H1 (cell line): ENCODE measurements around the gene RAD23B. TPM values are rescaled to one million over a fixed set of nuclear protein-coding genes. Genes with fewer than 3 reads are reported as not detected.

Source experiments
- CTCF ChIA-PET: fragments of 300-600 bp; sonication (Branson Sonifier 250); formaldehyde crosslinking; loops from one replicate; lab custom pipeline; 2021; ENCODE audit not compliant: partially characterized antibody; lab: Charles Lee
- POLR2A ChIA-PET: fragments of 300-600 bp; sonication (Branson Sonifier 250); formaldehyde crosslinking; loops from one replicate; lab custom pipeline; 2021; ENCODE audit warnings: inconsistent platforms; ENCODE audit not compliant: partially characterized antibody; lab: Charles Lee
- DNase-seq, 2 experiments: peaks; one replicate each; pipeline versions ENCODE4 v3.0.0 to v3.0.0-alpha.2; 2010 to 2022; ENCODE audit warnings: low spot score in 2 of 2, low read depth in 1 of 2, mixed read lengths in 1 of 2
- FAIRE-seq: peaks from 2 replicates; lab custom pipeline; 2011; peaks lifted over from hg19 to GRCh38; lab: Jason Lieb, UNC
- H2AFZ ChIP-seq: 2 replicates; pipeline ENCODE4 v1.8.1; 2012; ENCODE audit warnings: low read length, inconsistent platforms
- H2AK5ac ChIP-seq: 2 replicates; pipeline ENCODE4 v1.6.1; 2013; ENCODE audit warnings: low read depth, low read length
- H2BK120ac ChIP-seq: replicated peaks from 2 replicates; pipeline ENCODE3; 2013; ENCODE audit warnings: low read depth, low read length, inconsistent platforms
- H2BK12ac ChIP-seq: 2 replicates; pipeline ENCODE4 v1.6.1; 2013; ENCODE audit warnings: low read depth, low read length
- H2BK15ac ChIP-seq: 2 replicates; pipeline ENCODE4 v1.6.1; 2013; ENCODE audit warnings: low read length
- H2BK20ac ChIP-seq: 2 replicates; pipeline ENCODE4 v1.6.1; 2013; ENCODE audit warnings: low read length
- H2BK5ac ChIP-seq: 2 replicates; pipeline ENCODE4 v1.6.1; 2013; ENCODE audit warnings: low read depth, low read length
- H3K14ac ChIP-seq: 2 replicates; pipeline ENCODE4 v1.6.1; 2013; ENCODE audit warnings: inconsistent platforms; ENCODE audit not compliant: insufficient read length
- H3K18ac ChIP-seq: 2 replicates; pipeline ENCODE4 v1.6.1; 2013; ENCODE audit warnings: low read length; ENCODE audit errors: extremely low read depth
- H3K23ac ChIP-seq: 2 replicates; pipeline ENCODE4 v1.6.1; 2013; ENCODE audit warnings: inconsistent platforms; ENCODE audit not compliant: insufficient read length
- H3K23me2 ChIP-seq: 2 replicates; pipeline ENCODE4 v1.6.1; 2013; ENCODE audit warnings: low read depth, low read length
- H3K27ac ChIP-seq: 2 replicates; pipeline ENCODE4 v1.6.1; 2011; ENCODE audit warnings: low read depth, low read length, inconsistent platforms
- H3K27me3 ChIP-seq, 4 experiments: replicated peaks in 1 of 4; 1 replicate in 1 of 4; 2 replicates in 3 of 4; pipeline versions ENCODE4 v1.6.1 to v1.8.1; 2011 to 2013; ENCODE audit warnings: low read length in 3 of 4, mild to moderate bottlenecking in 3 of 4, inconsistent platforms in 2 of 4, mixed read lengths in 2 of 4, moderate library complexity in 1 of 4; ENCODE audit not compliant: control insufficient read depth in 3 of 4, insufficient read depth in 3 of 4; ENCODE audit errors: extremely low read depth in 1 of 4
- H3K36me3 ChIP-seq, 4 experiments: 2 replicates each; pipeline versions ENCODE4 v1.6.1 to v1.8.1; 2011 to 2013; ENCODE audit warnings: mild to moderate bottlenecking in 4 of 4, low read length in 3 of 4, moderate library complexity in 2 of 4, control low read depth in 1 of 4, inconsistent platforms in 1 of 4; ENCODE audit not compliant: insufficient read depth in 4 of 4, control insufficient read depth in 2 of 4
- H3K4ac ChIP-seq: replicated peaks from 2 replicates; pipeline ENCODE3; 2013; ENCODE audit warnings: low read length, low read depth, mixed read lengths, inconsistent platforms; ENCODE audit not compliant: insufficient read length
- H3K4me1 ChIP-seq, 4 experiments: replicated peaks in 1 of 4; 1 replicate in 1 of 4; 2 replicates in 3 of 4; pipeline versions ENCODE4 v1.6.1 to v1.8.1; 2011 to 2013; ENCODE audit warnings: low read length in 3 of 4, inconsistent platforms in 2 of 4, mixed read lengths in 1 of 4; ENCODE audit not compliant: insufficient read depth in 4 of 4, control insufficient read depth in 3 of 4
- H3K4me2 ChIP-seq, 2 experiments: 2 replicates each; pipeline versions ENCODE4 v1.6.1 to v1.8.1; 2011 to 2013; ENCODE audit warnings: low read depth in 2 of 2, low read length in 2 of 2, control low read depth in 1 of 2, inconsistent platforms in 1 of 2, mild to moderate bottlenecking in 1 of 2; ENCODE audit not compliant: insufficient read depth in 1 of 2
- H3K4me3 ChIP-seq, 4 experiments: fragments of 200-600, 300-600 bp in 1 of 4; sonication (generic), shearing (Covaris generic), sonication (Bioruptor Twin) in 1 of 4; 2 replicates each; pipeline versions ENCODE4 v1.5.1 to v1.8.1; 2011 to 2016; ENCODE audit warnings: low read length in 4 of 4, low read depth in 3 of 4, control low read depth in 2 of 4, inconsistent platforms in 2 of 4, mild to moderate bottlenecking in 2 of 4, mixed read lengths in 1 of 4, moderate library complexity in 1 of 4; ENCODE audit not compliant: insufficient read depth in 2 of 4; ENCODE audit errors: extremely low read depth in 1 of 4
- H3K56ac ChIP-seq: replicated peaks from 2 replicates; pipeline ENCODE3; 2013; ENCODE audit warnings: low read depth, mild to moderate bottlenecking, mixed read lengths, low read length, inconsistent platforms; ENCODE audit not compliant: insufficient read length
- H3K79me1 ChIP-seq: 2 replicates; pipeline ENCODE4 v1.6.1; 2013; ENCODE audit warnings: low read depth, low read length, control low read depth
- H3K79me2 ChIP-seq, 2 experiments: 2 replicates each; pipeline versions ENCODE4 v1.6.1 to v1.8.1; 2012 to 2013; ENCODE audit warnings: low read length in 2 of 2, mild to moderate bottlenecking in 2 of 2, inconsistent platforms in 1 of 2; ENCODE audit not compliant: insufficient read depth in 2 of 2, control insufficient read depth in 1 of 2
- H3K9ac ChIP-seq, 4 experiments: replicated peaks in 1 of 4; 1 replicate in 1 of 4; 2 replicates in 3 of 4; pipeline versions ENCODE4 v1.6.1 to v1.8.1; 2011 to 2013; ENCODE audit warnings: low read depth in 3 of 4, low read length in 3 of 4, control low read depth in 2 of 4, mild to moderate bottlenecking in 2 of 4, moderate library complexity in 2 of 4, inconsistent platforms in 1 of 4; ENCODE audit errors: extremely low read depth in 1 of 4
- H3K9me3 ChIP-seq, 2 experiments: 2 replicates each; pipeline versions ENCODE4 v1.6.1 to v1.8.1; 2012 to 2013; ENCODE audit warnings: mild to moderate bottlenecking in 2 of 2, moderate library complexity in 2 of 2, control low read depth in 1 of 2, inconsistent platforms in 1 of 2, low read depth in 1 of 2, low read length in 1 of 2, mixed read lengths in 1 of 2; ENCODE audit not compliant: insufficient read depth in 2 of 2
- H4K20me1 ChIP-seq, 2 experiments: replicated peaks in 1 of 2; 2 replicates each; pipeline versions ENCODE3 to v1.8.1; 2011 to 2013; ENCODE audit warnings: inconsistent platforms in 2 of 2, low read length in 2 of 2, mild to moderate bottlenecking in 1 of 2; ENCODE audit not compliant: insufficient read depth in 2 of 2, control insufficient read depth in 1 of 2
- H4K5ac ChIP-seq: 2 replicates; pipeline ENCODE4 v1.6.1; 2013; ENCODE audit warnings: low read length, low read depth, mixed read lengths, inconsistent platforms; ENCODE audit not compliant: insufficient read length
- H4K8ac ChIP-seq: 2 replicates; pipeline ENCODE4 v1.8.0; 2013; ENCODE audit warnings: mild to moderate bottlenecking, moderate library complexity, low read length, inconsistent platforms; ENCODE audit not compliant: insufficient read depth; ENCODE audit errors: extremely low read depth
- H4K91ac ChIP-seq: replicated peaks from 2 replicates; pipeline ENCODE3; 2013; ENCODE audit warnings: low read length, mixed read lengths, inconsistent platforms; ENCODE audit not compliant: insufficient read length
- CREB1 ChIP-seq: IDR thresholded peaks from 2 replicates; pipeline ENCODE4 v1.6.1; 2012; ENCODE audit warnings: inconsistent platforms
- POLR2AphosphoS5 ChIP-seq: IDR thresholded peaks from 2 replicates; pipeline ENCODE4 v1.6.1; 2011; ENCODE audit warnings: low read depth, low read length
- WGBS, 2 experiments: shearing (Covaris generic) in 1 of 2; methylation state at CpG; one replicate each; pipeline versions ENCODE4 v1.1.6 to v1.1.7; 2013 to 2015; ENCODE audit warnings: low lambda C conversion rate in 2 of 2, mixed read lengths in 2 of 2, inconsistent platforms in 1 of 2, low coverage in 1 of 2, missing lambda C conversion rate in 1 of 2; ENCODE audit not compliant: insufficient replicate concordance in 2 of 2, insufficient coverage in 1 of 2, insufficient read length in 1 of 2; ENCODE audit errors: extremely low coverage in 1 of 2, missing lambda C conversion rate in 1 of 2; 5-methylcytosine and 5-hydroxymethylcytosine counted together
- polyA plus RNA-seq, 7 experiments: library from polyadenylated mRNA; depleted of rRNA in 3 of 7; stranded (reverse) in 5 of 7; unstranded in 2 of 7; fragments of >200 nt in 5 of 7; fragments of 200-250 nt in 2 of 7; gene quantifications; 1 replicate in 5 of 7; 2 replicates in 1 of 7; 4 replicates in 1 of 7; pipeline versions ENCODE4 v1.2.1 to v1.2.3, GENCODE V29; 2011 to 2013; ENCODE audit warnings: missing spikeins in 2 of 7, mixed read lengths in 2 of 7
- total RNA-seq: library from RNA; stranded (reverse); fragmentation: NEBNext Ultra II Directional; extraction: Animal tissue kit (Norgen Biotek cat#: 25700); gene quantifications from 2 replicates; pipeline ENCODE4 v1.2.1, GENCODE V29; 2021

RAD23B gene
- total and polyA plus RNA-seq, 2 of the 8 experiments (the other 6 are each of a cell fraction or from before 2014, with no cell fraction given), result 97.1 to 165 TPM

DNA sequence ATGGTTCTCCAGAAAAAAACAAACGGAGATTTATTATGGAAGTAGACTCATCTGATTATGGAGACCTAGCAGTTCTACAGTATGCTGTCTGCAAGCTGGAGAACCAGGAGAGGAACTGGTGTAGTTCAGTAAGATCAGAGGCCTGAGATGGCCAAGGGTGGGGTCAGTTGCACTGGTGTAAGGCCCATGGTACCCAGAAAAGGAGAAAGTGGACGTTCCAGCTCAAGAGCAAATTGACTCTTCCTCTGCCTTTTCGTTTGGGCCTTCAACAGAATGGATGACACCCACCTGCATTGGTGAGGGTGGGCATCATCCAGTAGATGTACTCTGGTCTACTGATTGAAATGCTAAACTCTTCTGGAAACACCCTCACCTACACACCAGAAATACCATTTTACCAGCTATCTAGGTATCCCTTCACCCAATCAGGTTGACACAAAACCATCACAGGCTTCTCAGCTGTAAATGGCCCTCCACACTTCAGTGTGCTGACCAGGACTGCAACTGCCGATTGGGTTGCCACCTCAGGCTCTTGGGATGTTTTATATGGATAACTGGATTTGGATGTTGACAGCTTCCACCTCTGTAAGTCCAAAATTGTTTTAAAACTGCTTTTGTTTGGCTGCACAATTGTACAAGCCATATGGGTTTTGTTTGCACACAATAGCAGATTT is 51.2 kb downstream of the RAD23B start:
- Histone ChIP-seq H3K79me1 (no peaks in the 10 kb centered on the region; the same call in 1 of the 2 replicates), H4K5ac (no peak overlapping the region), H2BK20ac (no peak overlapping the region), H4K20me1 (peaks cover 3 to 4% of the 10 kb centered on the region in 2 experiments), H4K91ac (no peak overlapping the region), H2BK15ac (no peak overlapping the region), H3K27ac (no peak overlapping the region), H3K4me3 (no peak overlapping the region), H2BK5ac (no peak overlapping the region), H2BK120ac (no peak overlapping the region), H3K4me1 (no peaks in the 10 kb centered on the region), H3K56ac (no peak overlapping the region), H3K4ac (no peak overlapping the region), H3K18ac (no peak overlapping the region), H3K36me3 (peaks cover 2 to 62% (median 33%) of the 10 kb centered on the region in 4 experiments; a peak in 7 of 8 replicates), H3K14ac (no peak overlapping the region), H3K4me2 (no peak overlapping the region), H3K23ac (no peak overlapping the region), H3K9me3 (no peaks in the 10 kb centered on the region), H2BK12ac (no peak overlapping the region), H3K9ac (no peak overlapping the region), H3K79me2 (no peaks in the 10 kb centered on the region), H3K23me2 (no peaks in the 10 kb centered on the region), H3K27me3 (no peaks in the 10 kb centered on the region), H2AFZ (no peak overlapping the region), H4K8ac (no peak overlapping the region), H2AK5ac (no peak overlapping the region)
- CTCF ChIA-PET, result interaction anchor here (0.6 to 1.3 kb wide), 4 partner anchors 11 to 35 kb away, joined by 3 to 5 read pairs (median 4); no protein-coding TSS in a partner anchor
- FAIRE-seq, result no peak
- 87% methylated on average over 4 of the region's 4 CpGs; no CpG with 5 or more reads in 1 of the 2 experiments for WGBS, 2 experiments
- POLR2A ChIA-PET, result interaction anchor here (0.9 to 1.9 kb wide), 5 partner anchors 13 to 74 kb away, joined by 3 to 7 read pairs (median 3); no protein-coding TSS in a partner anchor
- DNase-seq, result no peak
- TF ChIP-seq POLR2AphosphoS5 (peak; percentile 49), CREB1 (no peak)
